Measurements from ENCODE around the gene AK4. TPM values are rescaled to one million over a fixed set of nuclear protein-coding genes. Genes with fewer than 3 reads are reported as not detected.

AK4 gene
- total and polyA plus RNA-seq, 2 experiments from 2014 or later = 61.5 to 76.1 TPM

DNA sequence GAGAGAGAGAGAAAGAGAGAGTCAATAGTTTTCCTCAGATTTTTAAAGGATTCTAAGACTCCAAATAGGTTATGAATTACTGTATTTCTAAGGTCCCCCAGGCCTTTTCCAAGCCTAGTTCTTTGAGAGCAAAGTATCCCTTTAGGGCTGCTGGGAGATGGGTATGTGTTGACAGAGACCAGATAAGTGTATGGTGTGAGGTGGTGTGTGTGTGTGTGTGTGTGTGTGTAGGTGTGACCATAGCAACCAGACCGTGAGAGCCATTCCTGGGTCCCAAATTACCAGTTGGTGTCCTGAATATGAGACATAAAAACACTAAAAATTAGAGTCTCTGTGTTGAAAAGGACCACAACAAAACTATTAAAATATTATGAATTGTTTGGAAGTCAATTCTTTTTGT lies 119.7 kb downstream of the AK4 start:
- DNase-seq (ENCODE audit: low spot score) = no peak
- no peaks in the 10 kb centered on the region for H3K9me2 ChIP-seq (replicated peaks; ENCODE audit: insufficient read depth)
- H3K9me3 ChIP-seq (ENCODE audit: low read depth) = no peaks in the 10 kb centered on the region
- 41% methylated on average over 1 of the region's 1 CpG for WGBS (ENCODE audit: low lambda C conversion rate, missing lambda C conversion rate)
- peaks cover 8% of the 10 kb centered on the region for H3K4me1 ChIP-seq (ENCODE audit: insufficient read depth)
- H3K4me2 ChIP-seq = no peak overlapping the region
- H3K27me3 ChIP-seq = no peaks in the 10 kb centered on the region
- no peak for TF ChIP-seq EZH2 (IDR thresholded peaks at IDR 0.05; ENCODE audit: borderline replicate concordance)
- TF ChIP-seq EZH2phosphoT487 (IDR thresholded peaks at IDR 0.05; ENCODE audit: low read depth, severe bottlenecking, unreplicated experiment) = no peak
- TF ChIP-seq, protein P1, sequence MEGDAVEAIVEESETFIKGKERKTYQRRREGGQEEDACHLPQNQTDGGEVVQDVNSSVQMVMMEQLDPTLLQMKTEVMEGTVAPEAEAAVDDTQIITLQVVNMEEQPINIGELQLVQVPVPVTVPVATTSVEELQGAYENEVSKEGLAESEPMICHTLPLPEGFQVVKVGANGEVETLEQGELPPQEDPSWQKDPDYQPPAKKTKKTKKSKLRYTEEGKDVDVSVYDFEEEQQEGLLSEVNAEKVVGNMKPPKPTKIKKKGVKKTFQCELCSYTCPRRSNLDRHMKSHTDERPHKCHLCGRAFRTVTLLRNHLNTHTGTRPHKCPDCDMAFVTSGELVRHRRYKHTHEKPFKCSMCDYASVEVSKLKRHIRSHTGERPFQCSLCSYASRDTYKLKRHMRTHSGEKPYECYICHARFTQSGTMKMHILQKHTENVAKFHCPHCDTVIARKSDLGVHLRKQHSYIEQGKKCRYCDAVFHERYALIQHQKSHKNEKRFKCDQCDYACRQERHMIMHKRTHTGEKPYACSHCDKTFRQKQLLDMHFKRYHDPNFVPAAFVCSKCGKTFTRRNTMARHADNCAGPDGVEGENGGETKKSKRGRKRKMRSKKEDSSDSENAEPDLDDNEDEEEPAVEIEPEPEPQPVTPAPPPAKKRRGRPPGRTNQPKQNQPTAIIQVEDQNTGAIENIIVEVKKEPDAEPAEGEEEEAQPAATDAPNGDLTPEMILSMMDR (IDR thresholded peaks at IDR 0.05; ENCODE audit: poor library complexity) = no peak
- H3K36me3 ChIP-seq (replicated peaks; ENCODE audit: insufficient read depth, low read depth) = no peaks in the 10 kb centered on the region
- peak overlapping the region; percentile 31 for H3K27ac ChIP-seq
- H3K79me2 ChIP-seq = peaks cover 3% of the 10 kb centered on the region
- H2AFZ ChIP-seq = no peak overlapping the region
- no peaks in the 10 kb centered on the region for H4K20me1 ChIP-seq (ENCODE audit: insufficient read depth, poor library complexity, severe bottlenecking)
- H3K4me3 ChIP-seq = no peak overlapping the region

DNA sequence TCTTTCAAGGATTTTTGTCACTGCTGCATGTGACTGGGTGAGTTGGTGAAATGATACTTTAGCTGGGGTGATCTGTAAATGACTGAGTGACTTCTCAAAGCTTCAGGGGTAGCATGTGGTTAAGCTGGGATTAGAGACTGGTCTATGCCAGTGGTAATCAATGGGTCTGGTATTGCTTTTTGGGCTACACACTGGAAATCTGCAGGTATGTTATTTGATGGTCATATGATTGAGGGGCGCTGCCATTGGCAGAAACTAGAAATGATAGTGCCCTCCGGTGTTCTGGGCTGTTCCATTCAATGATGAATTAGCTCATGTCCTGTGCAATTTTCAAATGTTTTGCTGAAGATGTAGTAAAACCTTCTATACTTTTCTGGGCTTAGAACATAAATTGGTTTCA lies 121.6 kb downstream of the AK4 start:
- no peaks in the 10 kb centered on the region for H3K9me3 ChIP-seq (ENCODE audit: low read depth)
- H4K20me1 ChIP-seq (ENCODE audit: insufficient read depth, poor library complexity, severe bottlenecking) = no peaks in the 10 kb centered on the region
- 88% methylated on average over 2 of the region's 2 CpGs for WGBS (ENCODE audit: low lambda C conversion rate, missing lambda C conversion rate)
- H3K4me2 ChIP-seq = no peak overlapping the region
- no peak overlapping the region for H2AFZ ChIP-seq
- no peak overlapping the region for H3K4me3 ChIP-seq
- H3K79me2 ChIP-seq = peaks cover 3% of the 10 kb centered on the region
- TF ChIP-seq, protein P1 (IDR thresholded peaks at IDR 0.05; ENCODE audit: poor library complexity) = no peak
- TF ChIP-seq EZH2 (IDR thresholded peaks at IDR 0.05; ENCODE audit: borderline replicate concordance) (no peak), EZH2phosphoT487 (IDR thresholded peaks at IDR 0.05; ENCODE audit: low read depth, severe bottlenecking, unreplicated experiment) (no peak)
- no peak overlapping the region for H3K27ac ChIP-seq
- peaks cover 8% of the 10 kb centered on the region for H3K4me1 ChIP-seq (ENCODE audit: insufficient read depth)
- H3K9me2 ChIP-seq (replicated peaks; ENCODE audit: insufficient read depth) = no peaks in the 10 kb centered on the region
- no peaks in the 10 kb centered on the region for H3K36me3 ChIP-seq (replicated peaks; ENCODE audit: insufficient read depth, low read depth)
- H3K27me3 ChIP-seq = no peaks in the 10 kb centered on the region
- DNase-seq (ENCODE audit: low spot score) = no peak

DNA sequence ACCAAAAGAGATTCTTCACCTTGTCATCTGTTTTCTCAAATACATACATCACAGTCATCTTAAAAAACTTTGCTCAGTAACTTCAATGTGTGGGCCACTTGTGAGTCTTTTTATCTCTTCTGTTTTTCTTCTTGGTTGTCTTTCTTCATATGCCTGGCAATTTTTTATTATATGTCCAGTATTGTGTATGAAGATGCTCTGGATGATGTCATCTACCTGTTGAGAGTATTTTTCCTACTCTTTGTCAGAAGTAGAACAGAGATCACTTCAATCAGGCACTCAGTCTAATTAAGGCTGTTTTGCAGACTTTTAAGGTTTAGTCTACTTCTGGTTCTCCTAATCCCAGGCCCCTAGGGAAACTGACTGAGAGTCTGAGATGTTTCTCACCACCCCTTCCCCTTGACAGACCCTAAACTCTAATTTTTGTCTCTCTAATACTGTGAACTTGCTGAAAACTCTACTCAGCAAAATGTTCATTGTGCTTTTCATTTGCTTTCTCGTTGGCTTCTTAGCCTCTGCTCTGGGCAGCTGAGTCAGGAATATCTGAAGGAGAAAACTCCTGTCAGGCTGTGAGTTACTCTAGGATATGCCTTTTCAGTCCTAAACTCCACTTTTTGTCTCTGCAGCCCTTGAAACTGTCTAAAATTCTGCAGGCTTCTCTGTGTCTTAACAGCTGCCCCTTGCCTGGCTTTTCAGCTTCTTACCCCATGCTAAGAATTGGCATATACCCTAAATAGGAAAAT lies 128.4 kb downstream of the AK4 start:
- H3K4me3 ChIP-seq = no peak overlapping the region
- H3K36me3 ChIP-seq (replicated peaks; ENCODE audit: insufficient read depth, low read depth) = no peaks in the 10 kb centered on the region
- peaks cover 19% of the 10 kb centered on the region for H3K4me1 ChIP-seq (ENCODE audit: insufficient read depth)
- no peaks in the 10 kb centered on the region for H3K9me3 ChIP-seq (ENCODE audit: low read depth)
- no peak overlapping the region for H3K27ac ChIP-seq
- DNase-seq (ENCODE audit: low spot score) = no peak
- no peak overlapping the region for H3K4me2 ChIP-seq
- TF ChIP-seq, protein P1 (IDR thresholded peaks at IDR 0.05; ENCODE audit: poor library complexity) = no peak
- TF ChIP-seq EZH2phosphoT487 (IDR thresholded peaks at IDR 0.05; ENCODE audit: low read depth, severe bottlenecking, unreplicated experiment) = no peak
- no peak for TF ChIP-seq EZH2 (IDR thresholded peaks at IDR 0.05; ENCODE audit: borderline replicate concordance)
- 37% methylated on average over 1 of the region's 1 CpG for WGBS (ENCODE audit: low lambda C conversion rate, missing lambda C conversion rate)
- no peaks in the 10 kb centered on the region for H3K27me3 ChIP-seq
- H2AFZ ChIP-seq = no peak overlapping the region
- H3K79me2 ChIP-seq = no peaks in the 10 kb centered on the region
- H3K9me2 ChIP-seq (replicated peaks; ENCODE audit: insufficient read depth) = no peaks in the 10 kb centered on the region
- H4K20me1 ChIP-seq (ENCODE audit: insufficient read depth, poor library complexity, severe bottlenecking) = no peaks in the 10 kb centered on the region
